Omental fat pad (tissue), 4 donors: ENCODE data around the gene KRT84. TPM values are rescaled to one million over a fixed set of nuclear protein-coding genes. Genes with fewer than 3 reads are reported as not detected.
A peak's percentile ranks its signal among the peaks of the same experiment; 100 is the strongest.

ENCODE experiments used
- ATAC-seq: fragments of 150-250 bp; one replicate; pipeline ENCODE4 v1.9.1; 2016; ENCODE audit warnings: mild to moderate bottlenecking, moderate library complexity; ENCODE audit not compliant: low FRiP score
- DNase-seq: peaks from one replicate; pipeline ENCODE4 v3.0.0-alpha.2; 2019; ENCODE audit warnings: low spot score
- CTCF ChIP-seq, 3 donors: fragments of 450-650 bp; IDR thresholded peaks; one replicate each; pipeline ENCODE4 v1.5.1; 2016 to 2017; ENCODE audit warnings: antibody characterized with exemption in 3 of 3, mild to moderate bottlenecking in 3 of 3, moderate library complexity in 2 of 3
- total RNA-seq, 4 donors: library from RNA; depleted of rRNA; stranded (reverse); fragments of >200 nt; gene quantifications; one replicate each; pipeline ENCODE4 v1.1.0, GENCODE V29; 2016

KRT84 gene
- total RNA-seq, 4 donors from 2014 or later: not detected

DNA sequence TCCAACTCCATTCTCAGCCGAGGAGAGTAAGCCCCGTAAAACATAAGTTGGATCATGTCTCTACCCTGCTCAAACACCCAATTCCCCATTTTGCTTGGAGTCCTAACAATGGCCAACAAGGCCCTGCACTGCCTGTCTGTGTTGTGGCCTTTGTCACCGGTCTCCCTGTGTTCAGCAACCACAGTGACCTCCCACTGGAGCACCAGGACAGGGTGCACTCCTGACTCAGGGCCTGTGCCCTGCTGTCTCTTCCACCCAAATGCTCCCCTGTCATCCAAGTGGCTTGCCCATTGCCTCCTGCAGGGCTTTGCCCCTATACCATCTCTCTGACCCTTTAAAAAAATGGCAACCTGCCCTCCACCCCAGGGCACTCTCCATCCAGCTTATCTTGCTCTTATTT is 13.7 kb downstream of the KRT84 start:
- DNase-seq (no peak), ATAC-seq (no peak)
- TF ChIP-seq CTCF (IDR thresholded peaks at IDR 0.05): no peak

GRCh38 chr12:52370926-52371608 is 14.4 kb downstream of the KRT84 start:
- TF ChIP-seq CTCF (IDR thresholded peaks at IDR 0.05): no peak
- ATAC-seq: peak; percentile 81
- no peak for DNase-seq

DNA sequence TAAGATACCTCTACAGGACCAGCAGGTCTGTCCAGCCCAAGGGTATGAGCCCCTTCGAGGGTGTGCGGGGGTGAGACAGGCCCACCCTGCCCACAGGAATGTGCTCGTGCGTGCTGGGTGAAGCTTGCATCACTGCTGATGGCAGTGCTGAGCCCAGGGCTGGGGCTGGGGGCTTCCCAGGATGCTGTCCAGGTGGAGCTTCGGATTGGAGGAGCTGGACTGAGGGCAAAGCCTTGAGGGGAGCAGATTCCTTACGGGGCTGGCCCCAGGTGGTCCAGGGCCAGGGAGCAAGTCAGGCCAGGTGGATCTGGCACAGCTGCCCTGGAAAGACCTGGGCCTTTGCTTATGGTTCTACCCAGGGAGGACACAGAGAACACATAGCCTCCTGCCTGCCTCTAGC is 15.6 kb downstream of the KRT84 start:
- ATAC-seq: no peak
- TF ChIP-seq CTCF (IDR thresholded peaks at IDR 0.05): no peak
- DNase-seq: no peak

- no peak for ATAC-seq
- DNase-seq: no peak
- TF ChIP-seq CTCF (IDR thresholded peaks at IDR 0.05): no peak
Measured at GRCh38 chr12:52369211-52369610, 16.2 kb downstream of the KRT84 start.

DNA sequence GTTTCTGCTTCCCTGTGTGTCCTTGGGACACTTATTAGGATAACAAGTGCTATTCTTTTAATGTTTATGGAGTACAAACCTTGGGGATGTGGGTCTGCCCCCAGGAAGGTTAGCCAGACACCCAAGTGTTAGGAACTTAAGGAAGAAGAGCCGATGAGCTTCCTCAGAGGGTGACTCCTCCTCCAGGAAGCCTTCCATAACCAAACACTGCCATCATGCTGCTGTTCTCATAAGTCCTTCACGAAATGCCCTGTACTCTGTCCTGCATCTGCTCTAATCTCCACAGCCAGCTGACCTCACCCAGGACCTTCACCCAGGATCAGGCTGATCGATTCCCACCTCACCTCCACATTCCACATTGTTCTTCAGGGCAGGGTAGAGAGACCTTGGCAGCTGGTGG is 16.9 kb downstream of the KRT84 start:
- ATAC-seq: no peak

DNA sequence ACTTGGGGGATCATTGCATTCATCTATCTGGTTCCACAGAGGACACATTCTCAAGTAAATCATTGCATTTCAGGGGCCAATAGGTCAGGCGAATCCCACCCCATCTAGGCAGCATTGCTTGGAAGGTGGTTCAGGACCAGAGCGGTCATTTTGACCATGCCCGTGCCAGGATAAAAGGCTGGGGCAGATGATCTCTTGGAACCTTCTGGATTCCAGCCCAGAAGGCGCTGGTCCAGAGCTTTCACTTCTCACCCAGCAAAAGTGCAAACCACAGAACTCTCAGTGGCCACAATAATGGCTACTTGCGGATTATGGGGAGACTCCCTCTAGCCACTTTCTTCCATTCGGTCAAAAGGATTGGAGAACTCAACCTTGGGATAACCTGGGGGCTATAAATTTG is 17.6 kb downstream of the KRT84 start:
- ATAC-seq (no peak), DNase-seq (no peak)
- TF ChIP-seq CTCF (IDR thresholded peaks at IDR 0.05): no peak

More for the DNA sequence above, 16.9 kb downstream of the KRT84 start:
- DNase-seq: no peak
- TF ChIP-seq CTCF (IDR thresholded peaks at IDR 0.05): no peak

DNA sequence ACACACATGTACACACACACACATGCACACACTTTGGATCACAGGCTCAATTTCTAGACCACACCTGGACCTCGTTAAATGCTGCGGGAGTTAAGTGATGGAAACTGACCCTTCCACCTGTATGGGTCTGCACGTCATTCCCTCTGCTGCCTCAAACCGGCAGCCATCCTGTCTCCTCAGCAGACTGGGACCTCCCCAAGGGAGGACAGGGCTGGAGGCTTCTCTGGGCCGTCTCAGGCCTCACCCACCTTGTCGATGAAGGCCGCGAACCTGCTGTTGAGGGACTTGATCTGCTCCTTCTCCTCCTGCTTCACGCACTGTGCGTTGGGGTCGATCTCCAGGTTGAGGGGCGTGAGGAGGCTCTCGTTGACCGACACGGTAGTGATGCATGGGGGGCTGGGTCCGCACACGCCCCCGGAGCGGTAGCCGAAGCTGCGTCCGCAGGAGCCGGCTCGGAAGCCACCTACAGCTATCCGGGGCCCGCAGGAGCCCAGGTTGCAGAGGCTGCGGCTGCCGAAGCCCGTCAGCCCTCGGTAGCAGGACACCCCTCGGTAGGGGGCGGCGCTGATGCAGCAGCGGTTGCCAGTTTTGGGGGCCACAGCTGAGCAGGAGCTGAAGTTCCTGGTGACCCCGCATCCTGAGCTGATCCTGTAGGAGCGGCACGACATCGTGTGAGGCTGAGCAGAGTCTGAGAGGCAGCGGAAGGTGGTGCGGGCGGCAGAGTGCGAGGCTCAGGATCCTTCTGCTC is 18.5 kb downstream of the KRT84 start, which contains the start of gene KRT85:
Gene KRT85 (minus strand): TSS at position 744 of the 748 bp plus-strand sequence. CDS start 76 bp downstream, at position 668.
- ATAC-seq (no peak), DNase-seq (no peak)
- no peak for TF ChIP-seq CTCF (IDR thresholded peaks at IDR 0.05)
